K562 (cell line): ENCODE data around the gene GAB2. TPM values are rescaled to one million over a fixed set of nuclear protein-coding genes. Genes with fewer than 3 reads are reported as not detected.

Source experiments
- AFF4 ChIP-seq: sonication (generic); formaldehyde crosslinking; IDR thresholded peaks from 2 replicates; pipeline ENCODE4 v1.8.0; 2023; ENCODE audit warnings: mild to moderate bottlenecking, missing genetic modification reagents
- ATF4 ChIP-seq: fragments of 450-650 bp; formaldehyde crosslinking; IDR thresholded peaks from 2 replicates; pipeline ENCODE4 v1.4.0; 2022; ENCODE audit warnings: mild to moderate bottlenecking, moderate library complexity
- CC2D1A ChIP-seq: fragments of 450-650 bp; IDR thresholded peaks from 2 replicates; pipeline ENCODE4 v1.6.1; 2017; ENCODE audit warnings: mild to moderate bottlenecking
- CEBPB ChIP-seq: fragments of 450-650 bp; IDR thresholded peaks from 2 replicates; pipeline ENCODE4 v1.6.1; 2016; ENCODE audit warnings: missing genetic modification characterization, missing compliant biosample characterization
- ELF1 ChIP-seq: fragments of 200-800 bp; sonication (Bioruptor generic); IDR thresholded peaks from 2 replicates; pipeline ENCODE4 v1.6.1; 2016; ENCODE audit warnings: missing genetic modification characterization, missing compliant biosample characterization
- ILK ChIP-seq: fragments of 450-650 bp; IDR thresholded peaks from 2 replicates; pipeline ENCODE4 v1.6.1; 2016; ENCODE audit warnings: missing genetic modification characterization, low read depth, mild to moderate bottlenecking, missing compliant biosample characterization, moderate library complexity, borderline replicate concordance
- MAZ ChIP-seq, 2 experiments: fragments of 450-650 bp in 1 of 2; sonication (generic) in 1 of 2; formaldehyde crosslinking; IDR thresholded peaks in 1 of 2; conservative IDR thresholded peaks in 1 of 2; 2 replicates each; pipeline versions ENCODE4 v1.4.0 to v1.5.0; 2020; ENCODE audit warnings: mild to moderate bottlenecking in 1 of 2, missing genetic modification reagents in 1 of 2
- NUFIP1 ChIP-seq: fragments of 450-650 bp; IDR thresholded peaks from 2 replicates; pipeline ENCODE4 v1.6.1; 2018; ENCODE audit not compliant: partially characterized antibody
- PHTF2 ChIP-seq: fragments of 250-450 bp; sonication (Bioruptor Pico); IDR thresholded peaks from 2 replicates; pipeline ENCODE4 v1.5.0; 2021; ENCODE audit warnings: mild to moderate bottlenecking
- RBM22 ChIP-seq: fragments of 200-400 bp; formaldehyde crosslinking; IDR thresholded peaks from 2 replicates; pipeline ENCODE4 v1.6.1; 2018; ENCODE audit warnings: low read length, low read depth; ENCODE audit not compliant: poor library complexity, severe bottlenecking
- TOE1 ChIP-seq, 2 experiments: fragments of 450-650 bp in 1 of 2; sonication (generic) in 1 of 2; formaldehyde crosslinking in 1 of 2; IDR thresholded peaks; 2 replicates each; pipeline versions ENCODE4 v1.7.1 to v1.8.0; 2016 to 2022; ENCODE audit warnings: borderline replicate concordance in 2 of 2, mild to moderate bottlenecking in 2 of 2, antibody characterized with exemption in 1 of 2, inconsistent platforms in 1 of 2, low read depth in 1 of 2, missing genetic modification reagents in 1 of 2, moderate library complexity in 1 of 2
- ZBTB9 ChIP-seq: fragments of 450-650 bp; formaldehyde crosslinking; IDR thresholded peaks from 2 replicates; pipeline ENCODE4 v1.4.0; 2020; ENCODE audit warnings: mild to moderate bottlenecking, moderate library complexity
- ZFX ChIP-seq: sonication (generic); formaldehyde crosslinking; IDR thresholded peaks from 2 replicates; pipeline ENCODE4 v1.8.0; 2022; ENCODE audit warnings: mild to moderate bottlenecking, missing genetic modification reagents, moderate library complexity
- ZNF174 ChIP-seq: fragments of 250-450 bp; sonication (Bioruptor Pico); IDR thresholded peaks from 2 replicates; pipeline ENCODE4 v1.4.0; 2020; ENCODE audit warnings: mild to moderate bottlenecking
- ZNF584 ChIP-seq: fragments of 200-800 bp; sonication (Bioruptor generic); IDR thresholded peaks from 2 replicates; pipeline ENCODE4 v1.6.1; 2016; ENCODE audit warnings: low read depth, mild to moderate bottlenecking, missing genetic modification characterization, missing compliant biosample characterization
- ZNF695 ChIP-seq: fragments of 450-650 bp; formaldehyde crosslinking; IDR thresholded peaks from 2 replicates; pipeline ENCODE4 v1.4.0; 2020; ENCODE audit warnings: mild to moderate bottlenecking, moderate library complexity
- polyA plus RNA-seq, 8 experiments: library from polyadenylated mRNA; depleted of rRNA in 4 of 8; stranded (reverse) in 5 of 8; unstranded in 3 of 8; fragments of >200 nt; fragmentation: Nextera tagmentation in 2 of 8; fragmentation: Illumina TruSeq in 1 of 8; extraction: Ambion mirVana in 2 of 8; extraction: Trizol in 1 of 8; gene quantifications; 2 replicates each; pipeline versions ENCODE4 v1.2.1 to v1.2.3, GENCODE V29; 2011 to 2014; ENCODE audit warnings: inconsistent platforms in 1 of 8, missing spikeins in 1 of 8
- total RNA-seq, 7 experiments: library from RNA; depleted of rRNA in 6 of 7; stranded (reverse); fragments of >200 nt in 6 of 7; fragmentation: Illumina TruSeq in 2 of 7; extraction: Trizol in 2 of 7; gene quantifications; 2 replicates each; pipeline versions ENCODE4 v1.2.1 to v1.2.3, GENCODE V29; 2011 to 2021; ENCODE audit warnings: low replicate concordance in 1 of 7
- TF ChIP-seq, protein P1 (sequence below): sonication (generic); formaldehyde crosslinking; IDR thresholded peaks from 2 replicates; pipeline ENCODE4 v1.8.0; 2022; ENCODE audit warnings: missing genetic modification reagents, mild to moderate bottlenecking, borderline replicate concordance
- TF ChIP-seq, protein P2 (sequence below): sonication (generic); formaldehyde crosslinking; IDR thresholded peaks from 2 replicates; pipeline ENCODE4 v1.8.0; 2022; ENCODE audit warnings: mild to moderate bottlenecking, low read depth, missing genetic modification reagents

Gene GAB2
- total and polyA plus RNA-seq, 9 of the 15 experiments (the other 6 are each of a cell fraction or from before 2014, with no cell fraction given) = 2.3 to 35.2 (median 16.1) TPM

- TF ChIP-seq AFF4 (CRISPR knock-in tag) = 0 out of 2 replicates have a peak, but pooled peaks have one; percentile 12
- TF ChIP-seq CC2D1A = no peak; the same call in 1 of the 2 replicates
- TF ChIP-seq PHTF2 (CRISPR knock-in tag) = no peak
- TF ChIP-seq CEBPB (tag) = no peak
- no peak for TF ChIP-seq ELF1 (tag)
- TF ChIP-seq TOE1 (IDR thresholded peaks at IDR 0.05; ENCODE audit: borderline replicate concordance) = no peak
- no peak for TF ChIP-seq TOE1 (CRISPR knock-in tag; IDR thresholded peaks at IDR 0.05; ENCODE audit: borderline replicate concordance, low read depth)
- TF ChIP-seq ZBTB9 (CRISPR knock-in tag) = 0 out of 2 replicates have a peak, but pooled peaks have one; percentile 11
- no peak for TF ChIP-seq RBM22
- no peak for TF ChIP-seq ILK (tag)
- TF ChIP-seq, protein P1, sequence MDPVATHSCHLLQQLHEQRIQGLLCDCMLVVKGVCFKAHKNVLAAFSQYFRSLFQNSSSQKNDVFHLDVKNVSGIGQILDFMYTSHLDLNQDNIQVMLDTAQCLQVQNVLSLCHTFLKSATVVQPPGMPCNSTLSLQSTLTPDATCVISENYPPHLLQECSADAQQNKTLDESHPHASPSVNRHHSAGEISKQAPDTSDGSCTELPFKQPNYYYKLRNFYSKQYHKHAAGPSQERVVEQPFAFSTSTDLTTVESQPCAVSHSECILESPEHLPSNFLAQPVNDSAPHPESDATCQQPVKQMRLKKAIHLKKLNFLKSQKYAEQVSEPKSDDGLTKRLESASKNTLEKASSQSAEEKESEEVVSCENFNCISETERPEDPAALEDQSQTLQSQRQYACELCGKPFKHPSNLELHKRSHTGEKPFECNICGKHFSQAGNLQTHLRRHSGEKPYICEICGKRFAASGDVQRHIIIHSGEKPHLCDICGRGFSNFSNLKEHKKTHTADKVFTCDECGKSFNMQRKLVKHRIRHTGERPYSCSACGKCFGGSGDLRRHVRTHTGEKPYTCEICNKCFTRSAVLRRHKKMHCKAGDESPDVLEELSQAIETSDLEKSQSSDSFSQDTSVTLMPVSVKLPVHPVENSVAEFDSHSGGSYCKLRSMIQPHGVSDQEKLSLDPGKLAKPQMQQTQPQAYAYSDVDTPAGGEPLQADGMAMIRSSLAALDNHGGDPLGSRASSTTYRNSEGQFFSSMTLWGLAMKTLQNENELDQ = no peak
- TF ChIP-seq NUFIP1 = no peak
- TF ChIP-seq ZNF584 (CRISPR knock-in tag) = 0 out of 2 replicates have a peak, but pooled peaks have one; percentile 19
- TF ChIP-seq ATF4 (CRISPR knock-in tag) = 0 out of 2 replicates have a peak, but pooled peaks have one; percentile 8
- TF ChIP-seq, protein P2, sequence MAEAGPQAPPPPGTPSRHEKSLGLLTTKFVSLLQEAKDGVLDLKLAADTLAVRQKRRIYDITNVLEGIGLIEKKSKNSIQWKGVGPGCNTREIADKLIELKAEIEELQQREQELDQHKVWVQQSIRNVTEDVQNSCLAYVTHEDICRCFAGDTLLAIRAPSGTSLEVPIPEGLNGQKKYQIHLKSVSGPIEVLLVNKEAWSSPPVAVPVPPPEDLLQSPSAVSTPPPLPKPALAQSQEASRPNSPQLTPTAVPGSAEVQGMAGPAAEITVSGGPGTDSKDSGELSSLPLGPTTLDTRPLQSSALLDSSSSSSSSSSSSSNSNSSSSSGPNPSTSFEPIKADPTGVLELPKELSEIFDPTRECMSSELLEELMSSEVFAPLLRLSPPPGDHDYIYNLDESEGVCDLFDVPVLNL (CRISPR knock-in tag) = no peak
- TF ChIP-seq ZNF695 (CRISPR knock-in tag) = no peak
- TF ChIP-seq ZNF174 (CRISPR knock-in tag) = no peak
- TF ChIP-seq ZFX (CRISPR knock-in tag) = no peak
- TF ChIP-seq MAZ (CRISPR knock-in tag; conservative IDR thresholded peaks at IDR 0.05 in 1 of 2, IDR thresholded peaks at IDR 0.05 in 1 of 2) = no peak
Observed at GRCh38 chr11:78339483-78339882, 78.1 kb downstream of the GAB2 start (continued).
